NOMO-1 treated with dmso at 0.1 percent for 144 hours (cell line): ENCODE results near the gene LZIC.

Source experiments
- DNase-seq: peaks from one replicate; lab custom pipeline; 2025; ENCODE audit not compliant: unreplicated experiment; lab: John Stamatoyannopoulos, UW

The LZIC gene

DNA sequence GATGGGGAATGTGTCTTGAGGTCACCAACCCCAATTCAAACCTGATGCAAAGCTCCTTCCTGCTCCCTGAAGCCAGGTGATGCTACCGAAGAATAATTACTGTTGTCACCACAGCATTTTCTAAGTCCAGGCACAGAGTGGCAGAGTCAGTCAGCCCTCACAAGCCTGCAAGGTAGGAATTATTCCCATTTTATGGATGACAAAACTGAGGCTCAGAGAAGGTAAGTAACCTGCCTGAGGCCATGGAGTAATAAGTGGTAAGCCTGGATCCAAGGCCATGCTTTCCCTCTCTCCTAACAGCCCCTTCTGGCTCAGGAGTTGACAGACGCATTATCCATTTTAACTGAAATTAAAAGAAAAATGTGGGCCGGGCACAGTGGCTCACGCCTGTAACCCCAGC, 56.1 kb downstream of the LZIC start:
- no peak for DNase-seq

DNA sequence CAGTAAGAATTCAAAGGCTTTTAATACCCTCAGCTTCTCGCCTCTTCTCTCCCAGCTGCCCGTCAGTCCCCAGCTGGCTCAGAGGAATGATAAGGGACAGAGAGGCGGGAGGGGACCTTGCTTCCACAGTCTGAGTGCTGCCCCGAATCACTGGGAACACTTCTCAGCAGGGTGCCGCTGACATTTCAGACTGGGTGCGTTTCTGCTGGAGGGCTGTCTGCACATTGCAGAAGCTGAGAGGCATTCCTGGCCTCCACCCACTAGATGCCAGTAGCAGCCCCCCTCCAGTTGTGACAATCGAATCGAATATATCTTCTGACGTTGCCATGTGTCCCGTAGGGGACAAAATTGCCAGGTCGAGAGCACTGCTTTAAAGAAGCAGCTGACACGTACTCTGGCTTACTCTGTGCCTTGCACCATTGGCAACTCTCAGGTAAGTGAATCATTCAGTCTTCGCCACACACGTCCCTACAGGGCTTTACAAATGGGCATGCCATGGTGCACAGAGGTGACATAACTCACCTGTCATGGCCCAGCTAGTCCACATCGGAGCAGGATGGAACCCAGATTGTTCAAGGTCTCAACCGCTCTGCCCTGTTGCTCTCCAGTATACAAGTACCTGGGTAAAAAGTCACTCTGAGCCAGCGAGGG, 57.0 kb downstream of the LZIC start:
- no peak for DNase-seq

- no peak for DNase-seq
These were observed 58.4 kb downstream of the LZIC start for GRCh38 chr1:9884805-9885204.

DNA sequence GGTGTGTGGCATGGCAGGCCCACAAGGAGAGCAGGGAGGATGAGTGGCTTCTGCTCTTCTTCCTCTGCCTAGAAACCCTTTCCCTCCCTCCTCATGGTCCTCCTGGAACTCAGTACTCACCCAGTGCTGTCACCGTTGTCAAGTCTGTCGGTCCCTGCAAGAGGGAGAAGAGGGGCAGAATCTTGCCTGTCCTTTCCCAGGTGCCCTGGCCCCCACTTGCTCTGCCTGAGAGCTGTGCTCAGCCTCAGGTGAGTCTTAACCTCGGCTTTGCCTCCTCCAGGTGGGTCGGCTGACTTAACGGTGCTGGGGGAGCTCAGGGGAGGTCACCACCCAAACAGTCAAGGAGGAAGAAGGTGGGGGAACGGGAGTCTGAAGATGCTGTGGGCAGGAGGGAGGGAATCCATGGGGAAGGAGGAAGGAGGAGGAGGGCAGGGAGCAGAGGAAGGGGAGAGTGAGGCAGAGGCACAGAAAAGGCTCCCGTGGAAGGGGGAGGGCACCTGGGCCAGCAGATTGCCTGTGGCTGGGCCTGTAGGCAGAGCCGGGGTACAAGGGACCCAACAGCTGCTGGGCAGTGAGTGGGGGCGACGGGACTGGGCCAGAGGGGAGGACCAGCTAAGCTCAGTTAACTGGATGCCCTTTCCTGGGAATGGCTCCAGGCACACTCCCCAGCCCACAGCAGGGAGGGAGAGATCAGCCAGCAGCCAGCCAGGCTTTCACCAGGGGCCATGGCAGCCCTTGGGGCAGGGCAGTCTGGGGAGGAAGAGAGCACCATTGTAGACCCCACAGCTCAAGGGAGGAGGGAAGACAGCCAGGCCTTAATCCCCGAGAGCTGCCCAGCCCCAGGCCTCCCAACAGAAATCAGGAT, 59.4 kb downstream of the LZIC start:
- no peak for DNase-seq

DNA sequence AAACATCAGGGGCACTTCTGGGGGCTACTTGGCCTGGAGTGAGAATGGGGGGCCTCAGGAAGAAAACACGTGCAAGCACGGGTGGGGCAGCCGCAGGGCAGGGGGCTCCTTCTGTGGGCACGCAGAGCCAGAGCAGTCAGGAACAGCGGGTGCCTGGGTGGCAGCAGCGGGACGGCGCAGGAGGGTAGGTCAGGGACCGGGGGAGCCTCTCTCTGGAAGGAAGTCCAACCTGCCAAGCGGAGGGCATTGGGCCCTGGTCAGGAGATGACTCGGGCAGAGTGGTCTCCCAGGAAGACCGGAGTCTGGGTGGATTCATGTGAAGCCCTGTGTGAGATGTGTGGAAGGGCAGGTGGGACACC, 60.3 kb downstream of the LZIC start:
- no peak for DNase-seq

- DNase-seq = no peak
These were observed 60.8 kb downstream of the LZIC start for GRCh38 chr1:9882296-9882944.

- DNase-seq = no peak
These were observed 61.3 kb downstream of the LZIC start for GRCh38 chr1:9881838-9882249.
